Transverse colon (tissue), 4 donors: ENCODE results near the gene MALT1. TPM values are rescaled to one million over a fixed set of nuclear protein-coding genes. Genes with fewer than 3 reads are reported as not detected.
"Not testable (repeated sequence)": the region's sequence is repeated elsewhere in the genome, so short reads cannot be mapped to it uniquely, and the experiment has no call there.

Source experiments
- DNase-seq: peaks from one replicate; pipeline ENCODE4 v3.0.0-alpha.2; 2019
- H3K27ac ChIP-seq, 4 donors: fragments of 200-600 bp; sonication (generic); 2 replicates each; pipeline ENCODE4 v1.5.1; 2016 to 2018; ENCODE audit warnings: inconsistent platforms in 4 of 4
- H3K27me3 ChIP-seq: fragments of 200-600 bp; sonication (generic); 2 replicates; pipeline ENCODE4 v1.5.1; 2017; ENCODE audit warnings: inconsistent platforms
- H3K36me3 ChIP-seq, 4 donors: fragments of 200-600 bp; sonication (generic); 2 replicates each; pipeline ENCODE4 v1.5.1; 2017 to 2019; ENCODE audit warnings: inconsistent platforms in 4 of 4
- H3K4me1 ChIP-seq, 4 donors: fragments of 200-600 bp; sonication (generic); 2 replicates each; pipeline ENCODE4 v1.5.1; 2017 to 2020; ENCODE audit warnings: inconsistent platforms in 4 of 4
- H3K4me3 ChIP-seq, 4 donors: fragments of 200-600 bp; sonication (generic); 1 replicate in 1 of 4; 2 replicates in 3 of 4; pipeline versions ENCODE4 v1.5.1 to v1.6.1; 2017 to 2019; ENCODE audit warnings: inconsistent platforms in 4 of 4
- H3K9me3 ChIP-seq, 2 donors: fragments of 200-600 bp; sonication (generic); 2 replicates each; pipeline ENCODE4 v1.5.1; 2017 to 2019; ENCODE audit warnings: inconsistent platforms in 2 of 2
- EP300 ChIP-seq: sonication (generic); formaldehyde crosslinking; IDR thresholded peaks from one replicate; pipeline ENCODE4 v1.6.1; 2017; ENCODE audit warnings: antibody characterized with exemption, low read depth
- POLR2A ChIP-seq: fragments of 450-650 bp; IDR thresholded peaks from one replicate; pipeline ENCODE4 v1.6.1; 2016; ENCODE audit warnings: antibody characterized with exemption, mild to moderate bottlenecking, moderate library complexity
- POLR2AphosphoS5 ChIP-seq, 3 donors: sonication (generic); formaldehyde crosslinking; IDR thresholded peaks; one replicate each; pipeline ENCODE4 v1.6.1; 2016; ENCODE audit warnings: antibody characterized with exemption in 3 of 3
- WGBS, 2 donors: methylation state at CpG; one replicate each; pipeline ENCODE4 v1.1.5; 2018; ENCODE audit warnings: low coverage in 1 of 2; 5-methylcytosine and 5-hydroxymethylcytosine counted together
- in situ Hi-C, 4 donors: fragments of 200-750 bp; cut with MboI; loops; one replicate each; pipeline versions ENCODE4 v1.15.0 to v1.15.1; 2017; ENCODE audit warnings: low sequenced_read_pairs in 3 of 4, low pct_ligation_motif_present in 1 of 4, low pct_unique_long_range_greater_than_20kb in 1 of 4
- intact Hi-C: fragments of 100-400 bp; cut with DNase I; formaldehyde crosslinking; loops from one replicate; pipeline ENCODE4 v1.15.1; 2023; ENCODE audit warnings: low total_unique reads
- total RNA-seq, 4 donors: library from RNA; depleted of rRNA; stranded (reverse); fragments of >200 nt; gene quantifications; one replicate each; pipeline ENCODE4 v1.1.0, GENCODE V29; 2016
- TF ChIP-seq, protein P1 (sequence below), 5 experiments: fragments of 200-600 bp in 3 of 5; fragments of 450-650 bp in 2 of 5; sonication (generic) in 3 of 5; IDR thresholded peaks; 1 replicate in 2 of 5; 2 replicates in 3 of 5; pipeline ENCODE4 v1.5.1; 2016 to 2017; ENCODE audit warnings: antibody characterized with exemption in 5 of 5, inconsistent platforms in 3 of 5, mild to moderate bottlenecking in 2 of 5, moderate library complexity in 1 of 5

The MALT1 gene
- total RNA-seq, 4 donors from 2014 or later = 12.5 to 38.9 (median 29.5) TPM

DNA sequence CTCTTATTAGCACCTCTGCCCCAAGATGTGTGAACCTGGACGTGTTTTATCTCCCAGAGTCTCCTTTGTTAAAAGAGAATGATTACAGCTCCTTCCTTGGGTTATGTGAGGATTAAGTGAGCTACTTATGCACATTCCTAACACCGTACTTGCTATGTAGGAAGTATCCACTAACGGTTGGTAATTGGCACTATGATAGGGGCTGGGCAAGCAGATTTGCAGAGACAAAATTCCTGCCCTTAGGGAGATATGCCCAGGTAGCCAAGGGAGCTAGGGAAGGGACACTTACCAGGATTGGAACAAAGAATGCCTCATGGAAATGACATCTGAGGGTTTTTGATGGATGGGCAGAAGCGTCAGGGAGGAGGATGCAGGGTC is 30.8 kb upstream of the MALT1 start:
- 71 to 77% methylated on average over 4 of the region's 4 CpGs for WGBS, 2 donors
- in situ Hi-C loops = no loop called here

GRCh38 chr18:58640891-58641610 is 30.2 kb upstream of the MALT1 start:
- H3K36me3 ChIP-seq = no peaks in the 10 kb centered on the region
- in situ Hi-C loops (no loop called here), intact Hi-C loops (no loop called here)

More for the DNA sequence above, 30.8 kb upstream of the MALT1 start:
- Histone ChIP-seq H3K36me3 (no peaks in the 10 kb centered on the region), H3K27ac (no peak overlapping the region), H3K9me3 (no peaks in the 10 kb centered on the region), H3K4me3 (no peak overlapping the region), H3K4me1 (no peaks in the 10 kb centered on the region), H3K27me3 (no peaks in the 10 kb centered on the region)
- no peak for TF ChIP-seq POLR2AphosphoS5 (IDR thresholded peaks at IDR 0.05)
- TF ChIP-seq, protein P1, sequence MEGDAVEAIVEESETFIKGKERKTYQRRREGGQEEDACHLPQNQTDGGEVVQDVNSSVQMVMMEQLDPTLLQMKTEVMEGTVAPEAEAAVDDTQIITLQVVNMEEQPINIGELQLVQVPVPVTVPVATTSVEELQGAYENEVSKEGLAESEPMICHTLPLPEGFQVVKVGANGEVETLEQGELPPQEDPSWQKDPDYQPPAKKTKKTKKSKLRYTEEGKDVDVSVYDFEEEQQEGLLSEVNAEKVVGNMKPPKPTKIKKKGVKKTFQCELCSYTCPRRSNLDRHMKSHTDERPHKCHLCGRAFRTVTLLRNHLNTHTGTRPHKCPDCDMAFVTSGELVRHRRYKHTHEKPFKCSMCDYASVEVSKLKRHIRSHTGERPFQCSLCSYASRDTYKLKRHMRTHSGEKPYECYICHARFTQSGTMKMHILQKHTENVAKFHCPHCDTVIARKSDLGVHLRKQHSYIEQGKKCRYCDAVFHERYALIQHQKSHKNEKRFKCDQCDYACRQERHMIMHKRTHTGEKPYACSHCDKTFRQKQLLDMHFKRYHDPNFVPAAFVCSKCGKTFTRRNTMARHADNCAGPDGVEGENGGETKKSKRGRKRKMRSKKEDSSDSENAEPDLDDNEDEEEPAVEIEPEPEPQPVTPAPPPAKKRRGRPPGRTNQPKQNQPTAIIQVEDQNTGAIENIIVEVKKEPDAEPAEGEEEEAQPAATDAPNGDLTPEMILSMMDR (IDR thresholded peaks at IDR 0.05) = no peak
- DNase-seq = no peak
- intact Hi-C loops = no loop called here

DNA sequence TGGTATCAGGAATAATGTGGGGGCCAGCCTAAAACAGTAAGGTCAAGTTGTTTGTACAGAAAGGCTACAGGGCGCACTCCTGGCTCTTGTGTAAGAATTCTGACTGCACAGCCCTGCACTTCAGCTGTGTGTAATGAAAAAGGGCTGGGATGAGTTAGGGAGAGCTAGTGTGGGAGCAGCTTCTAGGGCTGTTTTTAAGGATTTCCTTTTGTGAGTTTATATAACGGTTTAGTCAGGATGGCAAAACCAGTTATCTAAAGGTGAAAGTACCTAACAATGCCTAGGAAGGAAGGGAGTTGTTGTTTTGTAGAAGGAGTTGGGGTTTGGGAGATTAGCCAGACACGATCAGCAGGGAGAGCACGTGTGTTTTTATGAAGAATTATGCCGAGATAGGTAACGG is 27.7 kb upstream of the MALT1 start:
- H3K4me3 ChIP-seq, H3K36me3 ChIP-seq, H3K9me3 ChIP-seq, DNase-seq, H3K27me3 ChIP-seq, H3K27ac ChIP-seq, intact Hi-C loops, H3K4me1 ChIP-seq, in situ Hi-C loops: not testable (repeated sequence)
- WGBS, 2 donors = 93 to 97% methylated on average over 6 of the region's 6 CpGs

More at GRCh38 chr18:58640891-58641610, 30.2 kb upstream of the MALT1 start:
- no peak for DNase-seq
- no peaks in the 10 kb centered on the region for H3K4me1 ChIP-seq
- H3K9me3 ChIP-seq = no peaks in the 10 kb centered on the region
- TF ChIP-seq POLR2AphosphoS5 (IDR thresholded peaks at IDR 0.05) (no peak), EP300 (no peak), POLR2A (no peak)
- TF ChIP-seq, protein P1 (IDR thresholded peaks at IDR 0.05) = no peak
- no peak overlapping the region for H3K4me3 ChIP-seq
- no peak overlapping the region for H3K27ac ChIP-seq
- 90 to 94% methylated on average over 7 of the region's 7 CpGs for WGBS, 2 donors
- H3K27me3 ChIP-seq = no peaks in the 10 kb centered on the region

GRCh38 chr18:58645398-58645797 is 25.9 kb upstream of the MALT1 start:
- WGBS, 2 donors = 88 to 91% methylated on average over 3 to 5 of the region's 5 CpGs
- in situ Hi-C loops = no loop called here
- DNase-seq = no peak
- no peaks in the 10 kb centered on the region for H3K27me3 ChIP-seq
- intact Hi-C loops = no loop called here
- H3K4me3 ChIP-seq = no peak overlapping the region
- H3K9me3 ChIP-seq = no peaks in the 10 kb centered on the region
- no peak overlapping the region for H3K27ac ChIP-seq
- H3K4me1 ChIP-seq = peaks cover 0 to 4% (median 0%) of the 10 kb centered on the region in 4 donors
- no peak for TF ChIP-seq POLR2A
- no peak for TF ChIP-seq POLR2AphosphoS5 (IDR thresholded peaks at IDR 0.05)
- no peak for TF ChIP-seq EP300
- TF ChIP-seq, protein P1 (IDR thresholded peaks at IDR 0.05) = no peak
- no peaks in the 10 kb centered on the region for H3K36me3 ChIP-seq
